GM19463 (cell line): ENCODE results near the gene IL20.

Experiments used
- ATAC-seq: cut with Tn5 transposase; IDR thresholded peaks from one replicate; pipeline ENCODE4 v1.9.1; 2021; ENCODE audit warnings: mild to moderate bottlenecking, moderate library complexity; ENCODE audit not compliant: unreplicated experiment

The IL20 gene

DNA sequence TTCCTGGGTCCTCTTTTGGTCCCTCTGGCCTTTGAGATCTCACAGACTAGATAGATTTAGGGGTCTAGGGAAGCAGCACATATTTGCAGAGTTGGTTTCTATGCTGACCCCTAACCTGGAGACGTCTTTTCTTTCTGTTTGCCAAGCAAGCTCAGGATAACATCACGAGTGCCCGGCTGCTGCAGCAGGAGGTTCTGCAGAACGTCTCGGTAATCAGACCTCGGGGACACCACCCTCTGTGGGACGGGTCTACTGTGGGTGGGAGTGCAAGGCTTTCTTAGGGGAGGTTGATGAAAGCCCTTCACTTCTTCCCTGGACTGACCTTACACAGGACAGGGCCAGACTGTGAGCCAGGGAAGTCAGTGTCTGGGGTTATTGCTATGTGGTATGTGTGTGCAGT lies 34.7 kb downstream of the IL20 start:
- no peak for ATAC-seq

DNA sequence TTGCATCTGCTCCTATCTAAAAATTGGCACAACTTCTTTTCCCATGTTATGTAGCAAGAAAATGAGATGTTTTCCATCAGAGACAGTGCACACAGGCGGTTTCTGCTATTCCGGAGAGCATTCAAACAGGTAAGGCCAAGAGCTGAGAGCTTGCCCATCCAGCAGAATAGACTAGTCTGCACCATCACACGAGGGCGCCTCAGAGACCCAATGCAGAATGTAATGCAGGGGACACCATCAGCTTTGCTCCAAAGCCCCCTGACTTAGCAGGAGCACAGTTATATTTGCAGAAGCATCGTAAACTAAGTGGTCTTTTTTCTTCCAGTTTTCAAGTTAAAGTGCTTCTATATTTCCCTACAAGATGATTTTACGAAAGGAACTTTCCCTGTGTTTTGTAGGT lies 36.5 kb downstream of the IL20 start:
- ATAC-seq: no peak

DNA sequence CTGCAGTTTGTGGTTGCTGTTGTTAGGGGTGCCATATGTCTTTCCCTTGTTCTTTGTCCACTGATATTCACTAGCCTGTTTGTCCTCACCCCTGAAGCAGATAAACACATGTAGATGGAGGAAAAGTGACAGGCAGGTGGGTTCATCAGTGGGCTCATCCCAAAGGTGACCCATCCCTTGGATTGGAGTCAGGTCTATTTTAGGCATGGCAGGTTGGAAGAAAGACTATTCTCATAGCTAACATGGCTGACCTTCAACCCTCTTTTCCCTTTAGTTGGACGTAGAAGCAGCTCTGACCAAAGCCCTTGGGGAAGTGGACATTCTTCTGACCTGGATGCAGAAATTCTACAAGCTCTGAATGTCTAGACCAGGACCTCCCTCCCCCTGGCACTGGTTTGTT lies 37.3 kb downstream of the IL20 start:
- no peak for ATAC-seq

DNA sequence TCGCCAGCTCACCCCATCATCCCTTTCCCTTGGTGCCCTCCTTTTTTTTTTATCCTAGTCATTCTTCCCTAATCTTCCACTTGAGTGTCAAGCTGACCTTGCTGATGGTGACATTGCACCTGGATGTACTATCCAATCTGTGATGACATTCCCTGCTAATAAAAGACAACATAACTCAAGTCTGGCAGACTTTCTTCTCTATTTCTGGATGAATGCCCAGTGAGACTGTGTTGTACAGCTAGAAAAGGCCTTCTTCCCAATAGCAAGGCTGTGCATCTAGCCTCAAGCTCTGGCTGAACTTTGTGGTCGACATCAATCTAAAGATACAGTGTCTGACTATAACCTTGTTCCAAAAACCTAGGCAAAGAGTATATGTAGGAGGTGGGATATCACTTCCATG lies 38.3 kb downstream of the IL20 start:
- ATAC-seq: no peak

DNA sequence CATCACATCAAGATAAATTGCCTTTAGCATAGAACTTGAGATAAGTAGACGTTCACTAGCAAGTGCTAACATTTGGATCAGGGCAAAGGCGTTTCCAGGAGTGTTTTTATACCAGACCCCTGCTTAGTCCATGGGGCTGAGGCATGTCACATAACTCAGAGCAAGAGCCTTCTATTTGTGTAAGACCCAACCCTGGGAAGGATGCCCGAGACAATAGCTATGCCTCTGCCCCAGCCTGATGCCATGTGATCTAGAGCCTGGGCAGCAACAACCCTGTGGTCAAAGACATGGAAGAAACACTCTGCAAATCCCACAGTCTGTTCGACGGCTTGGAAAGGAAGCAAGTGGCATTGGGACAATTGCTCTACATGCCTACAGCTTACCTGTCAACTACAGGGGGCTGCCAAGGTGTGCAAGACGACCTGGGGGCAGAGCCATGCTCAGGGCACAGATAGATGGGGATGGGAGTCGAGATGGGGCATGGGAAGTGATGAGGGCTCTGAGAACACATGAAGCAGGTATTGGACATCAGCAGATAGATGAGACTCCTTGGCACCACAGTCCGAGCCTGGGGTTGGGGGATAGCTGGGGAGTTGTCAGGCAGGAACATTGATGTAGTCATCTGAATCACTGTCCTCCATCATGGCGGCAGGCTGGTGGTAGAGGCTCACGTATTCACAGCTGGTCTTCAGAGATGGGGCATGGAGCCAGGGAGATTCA lies 39.2 kb downstream of the IL20 start:
- no peak for ATAC-seq

DNA sequence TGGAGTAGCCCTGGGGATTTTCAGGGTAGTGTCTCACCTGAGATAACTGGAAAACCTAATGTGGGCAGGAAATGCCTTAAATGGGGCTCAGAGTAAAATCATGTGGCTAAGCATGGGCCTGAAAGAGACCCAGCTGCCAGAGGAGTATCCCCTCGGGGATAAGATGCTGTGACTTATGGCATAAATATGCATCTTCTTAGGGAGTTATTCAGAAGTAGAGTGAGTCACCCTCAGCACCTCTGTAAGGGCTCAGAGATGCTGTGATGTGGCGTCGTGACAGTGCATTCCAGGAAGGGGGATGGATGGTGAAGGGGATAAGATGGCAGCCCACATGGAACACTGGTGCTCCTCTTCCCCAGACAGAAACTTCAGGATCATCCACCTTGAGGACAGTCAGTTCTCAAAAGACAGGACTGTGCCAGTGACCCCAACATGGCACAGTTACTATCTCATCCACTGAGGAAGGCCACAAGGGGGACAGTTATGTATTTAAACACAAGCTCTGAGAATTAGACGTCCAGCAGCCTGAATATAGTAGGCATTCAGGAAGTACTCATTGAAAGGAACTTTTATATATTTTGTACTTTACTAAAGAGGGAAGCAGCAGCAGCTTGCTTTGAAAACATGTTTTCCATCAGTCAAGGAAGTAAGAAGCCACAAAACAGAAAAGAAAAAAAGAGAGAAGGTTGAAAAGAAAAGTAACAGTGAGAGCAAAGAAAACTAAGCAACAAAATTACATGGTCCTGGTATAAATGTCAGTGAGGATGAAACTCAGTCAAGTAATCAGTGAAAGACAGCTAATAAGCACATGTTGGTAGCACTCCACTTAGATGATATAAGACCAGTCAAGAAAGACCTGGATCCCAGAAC lies 40.1 kb downstream of the IL20 start:
- ATAC-seq: peak; percentile 88

DNA sequence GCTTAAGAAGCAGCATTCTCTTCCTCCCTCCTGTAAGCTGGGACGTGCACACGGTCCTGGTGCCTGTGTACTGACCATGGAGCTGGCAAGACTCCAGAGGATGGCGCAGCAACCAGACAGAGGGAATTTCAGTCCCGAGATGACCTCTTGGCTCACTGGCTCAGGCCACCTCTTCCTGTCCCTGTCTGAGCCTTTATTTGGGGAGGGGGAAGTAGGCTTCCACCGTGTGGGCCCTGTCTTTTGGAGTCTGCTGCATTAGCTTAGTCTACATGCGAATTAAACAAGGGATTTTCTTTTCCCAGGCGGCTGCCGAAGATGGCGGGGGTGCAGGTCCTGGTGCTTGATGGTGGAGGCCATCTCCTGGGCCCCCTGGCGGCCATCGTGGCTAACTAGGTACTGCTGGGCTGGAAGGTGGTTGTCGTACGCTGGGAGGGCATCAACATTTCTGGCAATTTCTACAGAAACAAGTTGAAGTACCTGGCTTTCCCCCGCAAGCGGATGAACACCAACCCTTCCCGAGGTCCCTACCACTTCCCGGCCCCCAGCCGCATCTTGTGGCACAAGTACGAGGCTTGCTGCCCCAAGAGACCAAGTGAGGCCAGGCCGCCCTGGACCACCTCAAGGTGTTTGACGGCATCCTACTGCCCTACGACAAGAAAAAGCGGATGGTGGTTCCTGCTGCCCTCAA lies 42.0 kb downstream of the IL20 start:
- ATAC-seq: no peak

DNA sequence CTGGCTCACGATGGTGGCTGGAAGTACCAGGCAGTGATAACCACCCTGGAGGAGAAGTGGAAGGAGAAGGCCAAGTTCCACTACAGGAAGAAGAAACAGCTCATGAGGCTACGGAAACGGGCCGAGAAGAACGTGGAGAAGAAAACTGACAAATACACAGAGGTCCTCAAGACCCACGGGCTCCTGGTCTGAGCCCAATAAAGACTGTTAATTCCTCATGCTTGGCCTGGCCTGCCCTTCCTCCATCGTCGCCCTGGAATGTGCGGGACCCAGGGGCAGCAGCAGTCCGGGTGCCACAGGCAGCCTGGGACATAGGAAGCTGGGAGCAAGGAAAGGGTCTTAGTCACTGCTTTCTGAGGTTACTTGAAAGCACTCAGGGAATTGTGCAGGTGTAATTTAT lies 42.6 kb downstream of the IL20 start:
- no peak for ATAC-seq

DNA sequence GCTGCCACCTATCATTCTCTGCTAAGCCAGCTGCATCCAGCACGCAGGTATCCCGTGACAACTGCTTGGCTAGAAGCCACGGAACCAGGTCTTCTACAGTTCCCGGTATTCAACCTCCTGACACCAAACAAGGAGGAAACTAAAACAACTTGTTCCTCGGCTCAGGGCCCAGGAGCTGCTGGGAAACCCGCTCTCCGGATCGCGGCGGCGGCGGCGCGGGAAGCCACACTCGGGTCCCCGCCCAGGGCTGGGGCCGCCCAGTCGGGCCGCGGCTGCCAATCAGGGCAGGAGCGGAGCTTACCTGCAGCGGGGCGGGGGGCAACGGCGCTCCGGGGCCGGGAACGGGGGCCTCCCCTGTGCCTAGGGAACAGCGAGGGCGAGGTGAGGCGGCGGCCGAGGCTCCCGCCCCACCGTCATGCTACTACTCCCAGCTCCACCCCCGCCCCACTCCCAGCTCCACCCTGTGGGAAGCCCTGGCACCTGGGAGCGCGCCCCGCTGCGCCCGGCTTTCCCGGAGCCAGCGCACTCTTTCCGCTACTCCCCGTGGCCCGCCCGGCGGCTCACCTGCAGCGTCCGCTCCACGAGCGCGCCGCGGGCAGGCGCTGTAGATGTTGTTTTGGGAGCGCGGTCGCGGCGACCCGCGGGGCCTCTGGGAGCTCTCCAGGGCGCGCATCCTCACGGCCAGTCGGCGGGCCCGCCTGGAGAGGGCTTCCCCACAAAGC lies 43.9 kb downstream of the IL20 start:
- no peak for ATAC-seq

DNA sequence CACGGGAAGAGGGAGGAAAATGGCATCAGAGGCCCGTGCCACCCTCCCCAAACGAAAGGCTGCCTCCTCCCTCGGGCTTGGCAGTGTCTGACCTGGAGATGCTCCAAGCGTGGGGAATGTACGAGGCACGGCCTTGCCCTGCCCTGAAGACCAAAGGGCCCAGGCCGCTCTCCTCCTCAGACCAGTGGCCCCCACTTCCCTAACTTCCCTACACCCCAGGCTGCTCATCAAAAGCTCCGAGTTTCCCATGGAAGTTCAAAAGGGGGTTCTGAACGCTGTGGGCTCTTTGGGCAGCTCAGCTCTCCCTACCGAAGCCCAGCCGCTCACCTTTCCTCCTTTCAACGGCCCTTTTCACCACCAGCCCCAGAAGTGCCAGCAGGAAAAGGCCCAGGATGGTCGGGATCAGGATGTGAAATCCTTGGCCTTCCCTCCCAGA lies 44.5 kb downstream of the IL20 start:
- ATAC-seq: no peak

DNA sequence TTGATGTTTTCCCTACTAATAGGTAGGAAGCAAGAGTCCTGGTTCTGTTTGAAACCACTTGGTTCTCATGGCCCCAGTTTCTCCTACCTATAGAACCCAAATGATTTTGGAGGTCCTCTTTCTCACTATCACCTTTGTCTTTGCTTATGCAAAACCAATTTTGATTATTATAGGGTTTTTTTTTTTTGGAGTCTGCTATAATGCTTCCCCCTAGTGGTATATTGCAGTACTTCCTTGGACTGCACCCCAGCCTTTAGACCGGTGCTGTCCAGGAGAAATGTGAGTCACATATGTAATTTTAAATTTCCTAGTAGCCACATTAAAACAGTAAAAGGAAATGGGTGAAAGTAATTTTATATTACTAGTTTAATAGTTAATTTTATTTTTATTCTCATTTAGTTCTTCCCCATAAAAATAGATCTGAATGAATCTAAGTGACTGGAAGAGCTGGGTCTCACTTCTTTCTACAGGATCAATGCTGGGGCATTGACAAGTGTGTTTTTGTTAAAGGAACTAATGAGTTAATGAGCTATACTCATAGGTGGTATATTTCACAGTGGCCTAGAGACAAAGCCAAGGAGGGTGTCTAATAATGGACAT lies 45.7 kb downstream of the IL20 start:
- no peak for ATAC-seq

DNA sequence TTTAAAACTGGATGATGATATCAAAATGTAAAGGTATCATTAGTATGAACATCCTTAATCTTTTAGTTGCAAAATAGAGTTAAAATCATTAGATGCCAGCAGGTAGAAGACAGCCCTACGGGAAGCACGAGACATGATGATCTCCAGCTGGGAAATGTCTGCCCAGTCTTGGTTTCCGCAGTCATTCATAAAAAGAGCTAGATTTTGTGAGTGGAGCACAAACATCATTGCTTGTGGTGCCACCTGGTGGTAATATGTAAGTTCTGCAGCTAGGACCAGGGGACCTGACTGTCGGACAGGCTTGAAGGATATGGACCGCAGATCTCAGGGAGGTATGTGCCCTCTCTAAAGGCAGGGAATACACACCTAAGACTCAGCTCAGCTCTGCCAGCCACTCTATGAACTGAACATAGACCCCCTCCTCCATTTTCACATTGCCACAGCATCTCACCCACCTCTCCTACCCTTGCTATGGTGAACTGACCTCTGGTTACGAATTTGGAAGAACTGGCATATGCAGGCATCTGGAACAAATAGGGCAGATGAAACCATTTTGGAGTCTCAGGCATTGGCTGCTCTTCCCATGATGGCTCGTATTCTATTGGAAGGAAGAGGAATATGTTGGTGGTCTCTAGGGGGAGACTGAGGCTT lies 47.1 kb downstream of the IL20 start:
- ATAC-seq: peak; percentile 56

DNA sequence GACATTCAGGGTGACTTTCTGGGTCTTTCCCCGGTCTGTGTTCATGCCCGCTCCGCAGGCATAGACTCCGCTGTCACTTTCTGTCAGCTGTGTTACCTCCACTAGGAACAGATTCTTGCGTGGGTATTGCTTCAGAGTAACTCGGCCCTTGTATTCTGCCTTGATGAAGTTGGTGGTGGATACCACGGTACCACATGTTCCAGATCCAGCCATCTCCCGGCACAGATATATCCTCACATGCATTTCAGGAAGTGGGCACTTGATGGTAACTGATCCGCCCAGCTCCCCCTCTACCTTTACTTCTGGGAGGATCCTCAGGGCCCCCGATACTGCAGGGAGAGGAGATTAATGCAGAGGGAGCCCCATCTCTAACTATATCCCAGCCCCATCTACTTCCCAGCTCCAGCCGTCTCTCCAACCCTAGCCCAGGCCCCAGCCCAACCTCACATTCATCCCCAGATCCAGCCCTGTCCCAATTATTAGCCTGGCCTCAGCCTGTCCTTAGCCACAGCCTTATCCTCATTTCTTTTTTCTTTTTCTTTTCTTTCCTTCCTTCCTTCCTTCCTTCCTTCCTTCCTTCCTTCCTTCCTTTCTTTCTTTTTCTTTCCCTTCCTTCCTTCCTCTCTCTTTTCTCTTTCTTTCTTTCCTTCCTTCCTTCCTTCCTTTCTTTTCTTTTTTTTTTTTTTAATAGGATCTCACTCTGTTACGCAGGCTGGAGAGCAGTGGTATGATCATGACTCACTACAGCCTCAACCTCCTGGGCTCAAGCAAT lies 48.5 kb downstream of the IL20 start:
- ATAC-seq: no peak

DNA sequence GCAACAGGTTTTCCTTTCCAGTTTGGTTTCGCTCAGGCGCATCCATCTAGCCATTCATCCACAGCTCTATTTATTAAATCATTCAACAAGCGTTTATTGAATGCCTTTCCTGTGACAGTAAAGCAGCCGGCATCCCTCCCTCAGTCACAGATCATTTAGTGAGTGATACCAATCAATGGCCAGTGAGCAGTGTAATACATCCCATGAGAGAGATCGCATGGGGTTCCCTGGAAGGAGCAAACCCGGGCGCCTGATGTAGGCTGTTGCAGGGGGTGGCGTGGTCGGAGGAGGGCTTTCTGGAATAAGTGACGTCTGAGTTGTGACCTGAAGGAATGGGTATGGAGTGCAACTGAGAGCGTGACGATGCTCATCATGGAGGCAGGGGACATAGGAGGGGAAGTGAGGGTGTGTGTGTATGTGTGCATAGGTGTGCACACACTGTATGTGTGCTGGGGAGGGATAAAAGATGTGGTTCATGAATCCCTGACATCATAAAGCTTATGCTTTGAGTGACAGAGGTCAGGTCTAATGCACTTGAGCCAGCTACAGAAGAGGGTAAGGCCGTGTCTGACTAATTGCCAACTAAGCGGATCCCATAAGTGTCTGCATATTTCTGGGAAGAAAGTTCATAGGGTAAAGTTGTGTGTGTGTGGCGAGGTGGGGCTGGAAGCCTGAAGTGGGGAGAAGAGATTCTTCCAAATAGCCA lies 49.8 kb downstream of the IL20 start:
- ATAC-seq: no peak

DNA sequence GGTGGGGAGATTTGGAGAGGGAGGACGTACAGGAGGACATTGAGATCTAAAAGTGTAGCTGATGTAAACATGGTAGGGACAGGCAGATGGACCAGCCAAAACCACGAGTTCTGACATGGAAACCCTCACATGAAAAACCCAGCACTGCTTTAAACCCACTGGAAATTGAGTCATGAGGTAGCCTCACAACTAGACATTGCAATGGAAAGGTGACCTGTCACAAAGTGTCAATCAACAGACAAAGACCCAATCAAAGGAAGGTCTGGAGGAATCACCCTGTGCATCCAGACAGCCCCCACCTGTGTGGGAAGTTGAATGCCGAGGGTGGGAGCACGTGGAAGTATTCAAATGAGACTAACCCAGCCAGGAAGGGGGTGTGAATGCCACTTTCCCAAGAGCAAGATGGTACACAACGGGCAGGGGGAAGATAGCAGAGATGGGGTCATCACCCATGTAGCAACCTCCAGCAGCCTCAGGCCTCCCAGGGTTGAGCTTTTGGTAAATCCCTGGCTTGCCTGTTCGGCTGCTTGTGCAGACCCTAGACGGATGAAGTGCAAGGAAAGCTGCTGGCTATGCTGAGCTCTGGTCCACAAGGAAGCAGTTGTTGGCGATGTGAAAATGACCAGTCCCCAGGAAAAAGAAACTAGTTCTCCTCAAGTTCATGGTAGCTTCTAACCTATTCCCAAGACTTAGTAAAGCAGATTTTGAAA lies 50.7 kb downstream of the IL20 start:
- no peak for ATAC-seq

DNA sequence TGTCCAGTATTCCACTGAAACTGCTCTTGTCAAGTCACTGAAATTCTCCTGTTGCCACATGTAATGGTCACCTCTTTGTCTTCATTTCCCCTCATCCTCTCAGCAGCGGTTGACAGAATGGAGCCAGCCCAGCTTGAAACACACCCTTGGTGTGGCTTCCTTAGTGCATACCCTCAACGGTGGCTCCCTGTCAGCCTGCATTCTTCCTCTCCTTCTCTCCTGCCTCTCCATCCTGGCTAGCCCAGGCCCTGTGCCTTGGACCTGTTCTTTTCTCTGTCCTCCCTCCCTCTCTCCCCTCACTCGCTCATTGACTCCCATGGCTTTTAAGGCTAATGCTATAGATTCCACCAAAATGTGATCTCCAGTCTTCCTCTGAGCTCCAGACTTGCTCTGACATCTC lies 52.7 kb downstream of the IL20 start:
- no peak for ATAC-seq
